Endometrium (tissue), 2 donors: Measurements from ENCODE around the gene LARP6.

Experiments
- FAIRE-seq: peaks from 2 replicates; lab custom pipeline; 2012; peaks lifted over from hg19 to GRCh38; lab: Jason Lieb, UNC
- donor health status: control.
- donor health status: control.

Gene LARP6

DNA sequence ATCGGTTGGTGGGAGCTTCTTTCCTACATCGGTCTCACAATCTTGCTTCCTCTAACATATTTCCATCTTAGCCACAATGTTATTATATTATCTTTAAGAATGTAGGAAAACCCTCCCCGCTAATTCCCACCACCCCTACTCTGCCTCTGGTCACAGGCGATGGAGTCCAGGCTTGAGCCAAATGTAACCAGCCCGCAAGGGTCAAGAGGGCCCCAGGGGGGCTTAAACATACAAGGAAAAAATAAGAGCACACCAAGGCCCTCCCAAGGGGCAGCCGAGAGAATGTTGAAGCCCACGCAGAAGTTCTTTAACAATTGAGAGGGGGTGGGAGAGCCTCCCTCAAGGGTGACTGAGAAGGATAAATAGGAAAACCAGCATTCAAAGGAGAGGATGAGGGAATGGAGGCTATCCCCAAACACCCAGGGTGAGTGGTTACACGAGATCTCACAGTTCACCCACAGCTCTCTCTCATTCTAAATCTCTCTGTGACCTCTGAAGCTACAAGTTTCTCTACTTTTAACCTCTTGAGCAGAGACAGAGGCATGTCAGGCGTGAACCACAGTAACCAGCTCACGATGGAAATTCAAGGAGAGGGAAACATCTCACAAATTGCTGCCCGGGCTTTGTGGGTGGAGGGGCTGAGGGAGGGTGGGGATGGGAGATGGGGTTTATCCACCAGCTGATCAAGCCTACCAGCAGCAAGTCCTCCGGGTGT is 59.2 kb downstream of the LARP6 start:
- FAIRE-seq: no peak

DNA sequence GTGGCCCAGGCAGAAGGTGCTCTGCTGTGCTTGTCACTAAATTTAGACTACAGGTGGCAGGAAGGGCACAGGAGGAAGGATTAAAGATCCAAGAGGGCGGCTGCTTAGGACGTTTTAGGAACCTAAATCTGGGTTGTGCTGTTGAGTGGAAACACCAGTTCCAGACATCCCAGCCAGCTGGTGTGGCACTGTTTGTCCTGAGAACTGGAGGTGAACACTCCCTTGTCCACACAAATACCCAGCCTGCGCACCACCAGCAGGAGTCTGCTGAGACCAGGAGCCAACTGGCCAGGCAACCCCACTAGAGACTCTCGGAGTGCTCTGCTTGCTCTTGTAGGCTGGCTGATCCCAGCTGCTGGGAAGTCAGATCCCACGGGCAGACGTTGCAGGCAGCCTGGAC is 60.3 kb downstream of the LARP6 start:
- FAIRE-seq: no peak

DNA sequence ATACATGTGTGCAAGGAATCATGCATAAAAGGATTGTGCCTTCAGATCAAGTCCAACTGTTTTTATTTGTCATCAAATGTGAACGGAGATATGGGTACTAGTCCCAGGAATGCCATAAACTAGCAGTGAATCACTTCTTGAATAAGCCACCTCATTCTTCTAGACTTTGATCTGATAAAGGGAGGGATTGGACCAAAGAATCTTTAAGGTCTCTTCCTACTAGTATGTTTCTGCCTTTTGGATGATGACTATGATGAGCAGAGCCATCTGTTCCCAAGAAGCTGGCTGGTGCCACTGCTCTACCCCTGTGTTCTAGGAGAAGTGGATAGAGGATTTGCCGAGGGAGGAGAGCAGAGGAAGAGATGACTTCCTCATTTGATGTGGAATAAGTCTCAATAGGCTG is 61.8 kb downstream of the LARP6 start:
- FAIRE-seq: no peak

DNA sequence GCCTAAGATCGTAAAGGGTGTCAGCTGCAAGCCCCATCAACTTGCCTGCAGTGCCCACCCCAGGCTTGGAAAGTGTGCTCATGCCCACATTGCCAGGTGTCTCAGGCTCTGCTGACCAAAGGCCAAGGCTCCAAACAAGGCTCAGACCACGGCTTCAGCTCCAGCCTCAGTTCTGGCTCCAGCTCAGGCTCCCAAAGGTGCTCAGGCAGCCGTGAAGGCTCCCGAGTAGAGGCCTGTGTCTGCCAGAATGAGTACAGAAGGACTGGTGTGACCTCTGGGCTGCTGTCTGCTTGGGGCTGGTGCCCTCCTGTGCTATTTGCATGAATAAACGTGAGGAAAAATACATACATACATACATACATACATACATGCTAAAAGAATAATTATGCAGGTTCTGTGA is 62.7 kb downstream of the LARP6 start:
- no peak for FAIRE-seq

DNA sequence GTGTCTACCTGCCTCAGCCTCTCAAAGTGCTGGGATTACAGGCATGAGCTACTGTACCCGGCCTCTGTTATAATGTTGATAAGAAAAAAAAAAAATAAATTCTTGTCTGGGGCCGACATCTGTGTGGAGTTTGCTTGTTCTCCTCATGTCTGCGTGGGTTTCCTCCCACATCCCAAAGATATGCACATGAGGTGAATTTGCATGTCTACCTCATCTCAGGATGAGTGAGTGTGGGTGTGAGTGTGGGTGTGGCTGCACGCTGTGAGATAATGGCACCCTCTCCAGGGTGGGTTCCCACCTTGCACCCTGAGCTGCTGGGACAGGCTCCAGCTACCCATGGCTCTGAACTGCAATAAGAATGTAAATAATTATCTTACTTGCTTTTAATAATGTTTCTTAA is 64.7 kb downstream of the LARP6 start:
- FAIRE-seq: no peak

DNA sequence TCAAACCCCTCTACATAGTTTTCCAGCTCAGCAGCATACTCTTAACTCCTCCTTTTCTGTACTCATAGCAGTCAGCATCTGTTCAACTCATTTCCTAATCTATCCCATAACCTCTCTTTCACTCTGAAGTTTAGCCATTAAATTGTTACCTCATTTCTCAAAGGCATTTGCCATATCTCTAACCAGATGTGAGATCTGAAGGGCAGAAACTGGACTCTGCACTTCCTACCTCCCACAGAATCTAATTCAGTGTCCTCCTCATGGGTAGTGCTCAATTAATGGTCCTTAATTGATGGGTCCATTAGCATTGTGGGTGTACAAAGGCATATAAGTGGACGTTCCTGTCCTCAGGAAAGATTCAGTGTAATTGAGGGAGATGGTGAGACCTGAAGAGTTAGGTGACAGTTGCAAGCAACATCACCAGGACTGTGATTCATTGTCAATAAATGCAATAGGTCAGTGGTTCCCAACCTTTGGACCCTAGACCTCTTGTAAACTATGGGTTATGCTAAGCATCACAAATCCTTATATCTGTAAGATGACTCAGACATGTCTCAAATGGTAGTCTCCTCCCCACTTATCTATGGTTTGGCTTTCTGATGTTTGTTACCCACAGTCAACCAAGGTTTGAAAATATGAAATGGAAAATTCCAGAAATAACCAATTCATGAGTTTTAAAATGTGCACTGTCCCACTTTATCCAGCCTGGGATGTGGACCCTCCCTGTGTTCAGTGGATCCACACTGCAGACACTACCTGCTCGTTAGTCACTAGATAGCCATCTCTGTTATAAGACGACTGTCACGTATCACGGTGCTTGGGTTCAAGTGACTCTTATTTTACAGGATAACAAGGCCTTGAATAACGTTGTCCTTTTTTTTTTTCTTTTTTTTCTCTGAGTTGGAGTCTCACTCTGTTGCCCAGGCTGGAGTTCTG is 65.6 kb downstream of the LARP6 start:
- FAIRE-seq: no peak

DNA sequence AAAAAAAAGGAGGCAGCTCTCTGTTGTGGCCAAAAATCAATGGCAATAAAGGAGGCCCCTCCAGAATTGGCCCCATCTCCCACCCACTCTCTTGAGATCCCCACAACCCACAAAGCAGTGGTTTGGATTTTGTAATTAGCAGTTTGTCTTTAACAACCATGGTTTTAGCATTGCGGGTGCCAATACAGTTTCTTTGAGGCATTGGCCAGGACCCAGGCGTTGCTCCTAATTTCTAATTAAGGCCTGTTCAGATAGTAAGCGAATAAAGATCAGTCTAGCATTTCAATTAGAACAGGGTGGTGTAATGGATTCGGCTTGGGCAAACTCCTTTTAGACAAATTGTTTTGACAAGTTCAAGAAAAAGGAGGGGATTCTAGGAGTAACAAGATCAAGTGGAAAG is 67.0 kb downstream of the LARP6 start:
- no peak for FAIRE-seq

DNA sequence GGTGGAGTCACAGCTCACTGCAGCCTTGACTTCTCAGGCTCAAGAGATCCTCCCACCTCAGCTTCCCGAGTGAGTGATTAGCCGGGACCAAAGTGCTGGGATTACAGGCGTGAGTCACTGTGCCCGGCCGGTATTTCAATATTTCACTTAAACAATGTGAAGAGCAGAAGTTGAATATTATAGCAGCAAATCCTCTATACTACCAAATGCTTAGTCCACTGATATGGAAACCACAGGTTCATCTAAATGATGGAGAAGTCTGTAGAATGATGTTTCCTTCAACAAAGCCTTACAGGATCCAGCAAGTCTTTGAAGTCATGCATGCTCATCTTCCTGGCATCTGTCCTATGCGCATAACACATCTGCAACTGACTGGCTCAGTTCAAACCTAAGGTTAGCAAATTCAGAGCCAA is 70.3 kb downstream of the LARP6 start:
- no peak for FAIRE-seq

DNA sequence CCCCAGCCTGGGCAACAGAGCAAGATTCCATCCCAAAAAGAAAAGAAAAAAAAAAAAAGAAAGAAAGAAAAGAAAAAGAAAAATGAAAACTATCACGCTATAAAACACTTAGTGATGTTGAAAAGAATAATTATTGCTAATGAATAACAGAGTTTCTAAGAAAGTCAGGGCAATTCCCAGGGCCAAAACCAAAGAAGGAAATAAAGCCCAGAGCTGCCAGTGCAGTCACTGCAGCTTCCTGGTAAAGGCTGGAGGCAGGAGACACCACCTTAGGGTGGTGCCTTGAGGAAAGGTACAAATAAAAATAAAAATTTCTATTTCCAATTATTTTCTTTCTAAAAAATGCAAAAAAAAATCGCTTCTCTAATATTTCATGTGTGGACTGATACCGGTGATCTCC is 70.9 kb downstream of the LARP6 start:
- FAIRE-seq: no peak

DNA sequence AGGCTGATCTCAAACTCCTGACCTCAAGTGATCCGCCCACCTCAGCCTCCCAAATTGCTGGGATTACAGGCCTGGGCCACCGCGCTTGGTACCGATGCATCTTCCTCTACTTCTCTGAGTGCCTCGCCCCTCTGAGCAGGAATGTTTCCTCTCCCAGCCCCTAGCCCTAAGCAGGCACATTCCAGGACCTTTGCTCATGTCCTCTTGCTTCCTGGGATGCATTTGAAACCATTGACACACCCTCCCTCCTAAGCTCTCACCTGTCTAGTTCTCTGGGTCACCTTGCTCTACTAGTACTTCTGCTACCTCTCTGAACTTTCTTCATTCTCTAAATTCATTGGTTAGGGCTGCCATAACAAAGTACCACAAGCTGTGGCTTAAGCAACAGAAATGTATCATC is 72.7 kb downstream of the LARP6 start:
- no peak for FAIRE-seq
